Endodermal cell (in vitro differentiated cells): ENCODE measurements around the gene INSM2. TPM values are rescaled to one million over a fixed set of nuclear protein-coding genes. Genes with fewer than 3 reads are reported as not detected.
A peak's percentile ranks its signal among the peaks of the same experiment; 100 is the strongest.

Source experiments
- DNase-seq: peaks from one replicate; pipeline ENCODE4 v3.0.0-alpha.2; 2017
- H3K27ac ChIP-seq: 2 replicates; pipeline ENCODE4 v1.5.1; 2013; ENCODE audit warnings: mild to moderate bottlenecking, low read depth, low read length, moderate library complexity
- H3K27me3 ChIP-seq: 2 replicates; pipeline ENCODE4 v1.6.1; 2013; ENCODE audit warnings: mild to moderate bottlenecking, low read length, moderate library complexity; ENCODE audit not compliant: insufficient read depth, control insufficient read depth, poor library complexity, severe bottlenecking
- H3K36me3 ChIP-seq: 2 replicates; pipeline ENCODE4 v1.7.0; 2013; ENCODE audit warnings: mild to moderate bottlenecking, low read length, moderate library complexity; ENCODE audit not compliant: control insufficient read depth, insufficient read depth
- H3K4me1 ChIP-seq: one replicate; pipeline ENCODE4 v1.7.0; 2013; ENCODE audit warnings: low read length; ENCODE audit not compliant: control insufficient read depth, insufficient read depth
- H3K4me3 ChIP-seq: 2 replicates; pipeline ENCODE4 v1.5.1; 2013; ENCODE audit warnings: mild to moderate bottlenecking, low read length, moderate library complexity
- H3K9ac ChIP-seq: 2 replicates; pipeline ENCODE4 v1.6.1; 2013; ENCODE audit warnings: mild to moderate bottlenecking, low read length, moderate library complexity; ENCODE audit not compliant: poor library complexity, severe bottlenecking; ENCODE audit errors: extremely low read depth
- H3K9me3 ChIP-seq: 2 replicates; pipeline ENCODE4 v1.6.1; 2013; ENCODE audit warnings: mild to moderate bottlenecking, low read length, moderate library complexity; ENCODE audit not compliant: control insufficient read depth
- H3K27ac Mint-ChIP-seq: 2 replicates; pipeline ENCODE4 v1.8.0; 2020; ENCODE audit warnings: mixed read lengths
- H3K27me3 Mint-ChIP-seq: 2 replicates; pipeline ENCODE4 v1.8.0; 2021; ENCODE audit warnings: mild to moderate bottlenecking, mixed read lengths; ENCODE audit not compliant: insufficient read depth
- H3K36me3 Mint-ChIP-seq: 2 replicates; pipeline ENCODE4 v1.8.0; 2020; ENCODE audit warnings: low read depth, mixed read lengths
- H3K4me1 Mint-ChIP-seq: 2 replicates; pipeline ENCODE4 v1.8.0; 2020; ENCODE audit warnings: mixed read lengths
- H3K4me3 Mint-ChIP-seq: 2 replicates; pipeline ENCODE4 v1.8.0; 2020; ENCODE audit warnings: mild to moderate bottlenecking, moderate library complexity, mixed read lengths
- H3K9me3 Mint-ChIP-seq: 2 replicates; pipeline ENCODE4 v1.8.0; 2020; ENCODE audit warnings: mild to moderate bottlenecking, mixed read lengths
- CTCF ChIP-seq: fragments of 200-600 bp; sonication (generic); conservative IDR thresholded peaks from 2 replicates; pipeline ENCODE4 v1.5.0; 2021; ENCODE audit warnings: antibody characterized with exemption, mild to moderate bottlenecking
- WGBS, 2 experiments: methylation state at CpG; one replicate each; pipeline versions ENCODE4 v1.1.5 to v1.1.7; 2013; ENCODE audit warnings: missing lambda C conversion rate in 2 of 2, mixed read lengths in 1 of 2; ENCODE audit not compliant: insufficient coverage in 1 of 2, insufficient read length in 1 of 2; 5-methylcytosine and 5-hydroxymethylcytosine counted together
- long read RNA-seq, 4 experiments: library from polyadenylated mRNA in 2 of 4; library from RNA in 1 of 4; library from capped mRNA in 1 of 4; stranded (forward) in 3 of 4; unstranded in 1 of 4; transcript quantifications; one replicate each; pipeline ENCODE4 v2.0.0, GENCODE V29; 2020 to 2021; ENCODE audit warnings: inconsistent platforms in 1 of 4
- polyA plus RNA-seq, 2 experiments: library from polyadenylated mRNA; stranded (reverse); fragments of 50-300 nt; gene quantifications; one replicate each; pipeline ENCODE4 v1.2.3, GENCODE V29; 2013
- total RNA-seq, 2 donors: library from RNA; stranded (reverse); fragmentation: NEBNext Ultra II Directional in 1 of 2; extraction: Animal tissue kit (Norgen Biotek cat#: 25700) in 1 of 2; gene quantifications; 2 replicates in 1 of 2; 3 replicates in 1 of 2; pipeline ENCODE4 v1.2.1, GENCODE V29; 2021

INSM2 gene
- under 1 TPM; 0.15 to 0.18 TPM for total RNA-seq
- 0.07 TPM for polyA plus RNA-seq (2013, experiment 1 of 2)
- polyA plus RNA-seq (2013, experiment 2 of 2), result 0.08 TPM
- long read RNA-seq, experiment 1, result 0 reads
- long read RNA-seq, experiment 2, result 0 reads
- long read RNA-seq, experiment 3, result 0 reads
- long read RNA-seq, experiment 4, partial matches to known transcripts, result 0 of 2 reads
- long read RNA-seq, experiment 4, other reads (novel, unspliced or antisense), result 2 of 2 reads

DNA sequence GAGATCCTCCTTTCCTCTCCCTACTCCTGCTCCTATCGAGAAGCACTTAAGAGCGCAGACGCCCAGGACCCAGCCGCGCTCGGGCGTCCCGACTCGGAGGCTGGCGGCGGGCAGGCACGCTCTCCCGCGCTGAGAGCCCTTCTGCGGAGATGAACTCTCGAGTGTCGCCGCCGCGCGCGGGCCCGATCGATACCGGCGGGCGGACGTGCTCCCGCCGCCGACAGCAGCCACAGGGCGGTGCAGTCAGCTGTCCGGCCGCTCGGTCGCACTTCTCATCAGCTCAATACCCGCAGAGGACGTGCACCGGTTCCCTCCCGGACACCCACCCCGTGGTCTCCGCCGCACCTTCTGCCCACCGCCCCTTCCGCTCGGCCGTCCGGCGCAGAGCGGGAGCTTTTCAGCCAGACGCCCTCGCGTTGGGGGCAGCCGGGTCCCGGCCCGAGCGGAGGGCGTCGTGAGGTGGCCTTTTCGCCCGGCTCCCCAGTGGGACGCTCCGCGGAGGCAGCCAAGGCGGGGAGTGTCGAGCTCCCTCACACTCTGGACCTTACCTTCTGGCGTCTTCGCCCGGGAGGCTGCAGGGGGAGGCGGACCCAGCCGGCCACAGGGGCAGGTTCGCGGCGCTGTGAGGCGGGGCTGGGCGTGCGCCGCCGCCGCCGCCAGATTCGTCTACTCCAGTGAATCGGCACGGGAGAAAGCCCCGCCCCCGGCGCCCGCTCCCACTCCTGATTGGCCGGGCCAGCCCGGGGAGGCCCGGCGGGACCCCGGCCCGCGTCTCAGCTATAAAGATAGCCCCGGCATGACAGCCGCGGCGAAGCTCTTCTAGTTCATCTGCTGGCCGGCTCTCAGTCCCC, at the start of gene INSM2:
TSS of gene INSM2 (plus strand) at position 808 of the 851 bp plus-strand sequence. CDS start 89 bp downstream, outside the sequence.
- WGBS, 2 experiments, result 0 to 1% methylated on average over 25 to 100 of the region's 100 CpGs
- H3K9me3 Mint-ChIP-seq, result no peaks in the 10 kb centered on the region
- Histone ChIP-seq H3K4me3 (peak within 1 kb of the TSS; percentile 72), H3K9ac (no peak within 1 kb of the TSS), H3K27ac (no peak within 1 kb of the TSS), H3K9me3 (no peaks in the 10 kb centered on the region), H3K4me1 (peaks cover 4% of the 10 kb centered on the region), H3K36me3 (no peaks in the 10 kb centered on the region), H3K27me3 (peaks cover 91% of the 10 kb centered on the region)
- peaks cover 88% of the 10 kb centered on the region for H3K27me3 Mint-ChIP-seq
- peak within 1 kb of the TSS; percentile 27 for H3K4me3 Mint-ChIP-seq
- peak; percentile 32 for TF ChIP-seq CTCF
- H3K36me3 Mint-ChIP-seq, result peaks cover 4% of the 10 kb centered on the region
- no peak within 1 kb of the TSS for H3K27ac Mint-ChIP-seq
- peak; percentile 97 for DNase-seq
- H3K4me1 Mint-ChIP-seq, result peaks cover 7% of the 10 kb centered on the region

DNA sequence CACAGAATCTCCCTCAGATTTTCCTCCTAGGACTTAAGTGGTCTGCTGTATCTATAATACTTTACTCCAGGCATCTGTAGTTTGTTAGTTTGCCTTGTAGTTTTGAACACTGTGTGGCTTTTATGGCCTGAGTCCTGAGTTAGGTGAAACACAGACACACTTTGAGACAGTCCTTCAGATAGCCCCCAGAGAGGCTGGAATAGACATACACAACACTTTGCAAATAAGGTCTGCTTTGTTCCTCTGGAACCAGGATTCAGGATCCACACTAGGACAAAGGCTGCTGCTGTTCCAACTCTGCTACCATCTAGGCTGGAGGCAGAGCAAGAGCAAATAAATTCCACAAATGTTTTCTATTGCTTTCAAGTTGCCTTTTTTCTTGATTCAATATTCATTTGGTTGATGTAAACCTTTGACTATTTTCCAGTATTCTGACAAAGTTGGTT, 41.4 kb upstream of the INSM2 start:
- Histone ChIP-seq H3K27ac (no peak overlapping the region), H3K9ac (no peak overlapping the region), H3K9me3 (peaks cover 16% of the 10 kb centered on the region), H3K4me1 (no peaks in the 10 kb centered on the region), H3K36me3 (no peaks in the 10 kb centered on the region), H3K27me3 (no peaks in the 10 kb centered on the region), H3K4me3 (no peak overlapping the region)
- no peak overlapping the region for H3K27ac Mint-ChIP-seq
- no peak for TF ChIP-seq CTCF
- no peak overlapping the region for H3K4me3 Mint-ChIP-seq
- no peaks in the 10 kb centered on the region for H3K27me3 Mint-ChIP-seq
- H3K36me3 Mint-ChIP-seq, result no peaks in the 10 kb centered on the region
- no peak for DNase-seq
- H3K4me1 Mint-ChIP-seq, result no peaks in the 10 kb centered on the region
- peaks cover 18% of the 10 kb centered on the region for H3K9me3 Mint-ChIP-seq

DNA sequence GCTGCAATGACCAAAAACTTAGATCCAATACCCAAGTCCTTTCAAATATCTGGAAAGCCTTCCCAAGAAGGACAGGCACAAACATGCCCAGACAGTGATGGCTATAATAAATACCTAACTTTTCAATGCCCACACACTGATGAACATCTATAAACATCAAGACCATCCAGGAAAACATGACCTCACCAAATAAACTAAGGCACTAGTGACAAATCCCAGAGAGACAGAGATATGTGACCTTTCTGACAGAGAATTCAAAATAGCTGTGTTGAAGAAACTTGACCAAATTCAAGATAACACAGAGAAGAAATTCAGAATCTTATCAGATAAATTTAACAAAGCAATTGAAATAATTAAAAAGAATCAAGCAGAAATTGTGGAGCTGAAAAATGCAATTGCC, 38.7 kb upstream of the INSM2 start:
- Histone ChIP-seq H3K9ac (no peak overlapping the region), H3K9me3 (peaks cover 16% of the 10 kb centered on the region), H3K36me3 (no peaks in the 10 kb centered on the region), H3K27me3 (no peaks in the 10 kb centered on the region), H3K4me3 (no peak overlapping the region), H3K4me1 (no peaks in the 10 kb centered on the region), H3K27ac (no peak overlapping the region)
- H3K9me3 Mint-ChIP-seq, result peaks cover 12% of the 10 kb centered on the region
- no peak for TF ChIP-seq CTCF
- no peak for DNase-seq
- H3K36me3 Mint-ChIP-seq, result no peaks in the 10 kb centered on the region
- no peak overlapping the region for H3K27ac Mint-ChIP-seq
- peaks cover under 1% of the 10 kb centered on the region for H3K27me3 Mint-ChIP-seq
- H3K4me1 Mint-ChIP-seq, result no peaks in the 10 kb centered on the region
- H3K4me3 Mint-ChIP-seq, result no peak overlapping the region
